SK-N-SH (cell line): Measurements from ENCODE around the gene ARHGAP26. TPM values are rescaled to one million over a fixed set of nuclear protein-coding genes. Genes with fewer than 3 reads are reported as not detected.
A peak's percentile ranks its signal among the peaks of the same experiment; 100 is the strongest.

Source experiments
- CTCF ChIA-PET: fragments of 300-600, 350-600 bp; formaldehyde crosslinking; extraction: SDS; loops from one replicate; lab custom pipeline; 2021; lab: Yijun Ruan, JAX
- POLR2A ChIA-PET: fragments of 350-600 bp; sonication (Branson Sonifier 250); formaldehyde crosslinking; extraction: SDS; loops from one replicate; lab custom pipeline; 2020; ENCODE audit warnings: antibody characterized with exemption, inconsistent platforms; lab: Yijun Ruan, JAX
- DNase-seq: peaks from one replicate; pipeline ENCODE4 v3.0.0; 2012
- H2AFZ ChIP-seq: fragments of 200-600 bp; sonication (generic); 2 replicates; pipeline ENCODE4 v1.8.1; 2016; ENCODE audit warnings: antibody characterized with exemption, mild to moderate bottlenecking, low read depth
- H3F3A ChIP-seq: fragments of 200-600 bp; sonication (generic); replicated peaks from 2 replicates; pipeline ENCODE3; 2016; ENCODE audit warnings: antibody characterized with exemption, mild to moderate bottlenecking; ENCODE audit not compliant: insufficient read depth
- H3K27ac ChIP-seq, 2 experiments: fragments of 200-500 bp in 1 of 2; fragments of 200-600 bp in 1 of 2; sonication (Bioruptor generic) in 1 of 2; sonication (generic), shearing (Covaris generic) in 1 of 2; 2 replicates each; pipeline versions ENCODE4 v1.5.1 to v1.6.1; 2014 to 2016; ENCODE audit warnings: low read depth in 2 of 2, inconsistent platforms in 1 of 2, low read length in 1 of 2, mild to moderate bottlenecking in 1 of 2, mixed read lengths in 1 of 2
- H3K27me3 ChIP-seq: fragments of 200-600 bp; sonication (generic), shearing (Covaris generic); 2 replicates; pipeline ENCODE4 v1.6.1; 2016; ENCODE audit warnings: mixed run types; ENCODE audit not compliant: insufficient read depth
- H3K36me3 ChIP-seq, 2 experiments: fragments of 200-500 bp in 1 of 2; fragments of 200-600 bp in 1 of 2; sonication (Bioruptor generic) in 1 of 2; sonication (generic) in 1 of 2; replicated peaks in 1 of 2; 2 replicates each; pipeline versions ENCODE3 to v1.5.1; 2014 to 2016; ENCODE audit warnings: low read length in 1 of 2, mild to moderate bottlenecking in 1 of 2; ENCODE audit not compliant: insufficient read depth in 2 of 2, control insufficient read depth in 1 of 2
- H3K4me1 ChIP-seq, 2 experiments: fragments of 200-500 bp in 1 of 2; fragments of 200-600 bp in 1 of 2; sonication (Bioruptor generic) in 1 of 2; sonication (generic), shearing (Covaris generic) in 1 of 2; 2 replicates each; pipeline versions ENCODE4 v1.5.1 to v1.6.1; 2014 to 2016; ENCODE audit warnings: low read depth in 1 of 2, low read length in 1 of 2, mixed run types in 1 of 2; ENCODE audit not compliant: insufficient read depth in 2 of 2, control insufficient read depth in 1 of 2
- H3K4me2 ChIP-seq: fragments of 200-600 bp; sonication (generic), shearing (Covaris generic); 2 replicates; pipeline ENCODE4 v1.6.1; 2017; ENCODE audit warnings: mixed run types
- H3K4me3 ChIP-seq, 2 experiments: fragments of 200-500 bp in 1 of 2; fragments of 200-600 bp in 1 of 2; sonication (Bioruptor generic) in 1 of 2; sonication (generic), shearing (Covaris generic) in 1 of 2; 2 replicates each; pipeline versions ENCODE4 v1.5.1 to v1.8.1; 2014 to 2016; ENCODE audit warnings: low read depth in 2 of 2, inconsistent platforms in 1 of 2, low read length in 1 of 2, mild to moderate bottlenecking in 1 of 2, mixed read lengths in 1 of 2, moderate library complexity in 1 of 2
- H3K79me2 ChIP-seq: fragments of 200-600 bp; sonication (generic); 2 replicates; pipeline ENCODE4 v1.8.1; 2017; ENCODE audit warnings: mild to moderate bottlenecking; ENCODE audit not compliant: insufficient read depth
- H3K9ac ChIP-seq: fragments of 200-600 bp; sonication (generic); 2 replicates; pipeline ENCODE4 v1.6.1; 2017; ENCODE audit warnings: mixed run types
- H3K9me2 ChIP-seq: fragments of 200-600 bp; sonication (generic); 2 replicates; pipeline ENCODE4 v1.6.1; 2017; ENCODE audit warnings: mixed run types
- H3K9me3 ChIP-seq: fragments of 200-600 bp; sonication (generic); 2 replicates; pipeline ENCODE4 v1.6.1; 2017; ENCODE audit warnings: mixed run types, mild to moderate bottlenecking, moderate library complexity
- H4K20me1 ChIP-seq: fragments of 200-600 bp; sonication (generic); 2 replicates; pipeline ENCODE4 v1.6.1; 2017; ENCODE audit warnings: mild to moderate bottlenecking, mixed run types; ENCODE audit not compliant: insufficient read depth
- ELF1 ChIP-seq: IDR thresholded peaks from 2 replicates; pipeline ENCODE4 v1.4.0; 2012
- FOSL2 ChIP-seq: IDR thresholded peaks from 2 replicates; pipeline ENCODE4 v1.4.0; 2012; ENCODE audit warnings: low read depth, mild to moderate bottlenecking, moderate library complexity, borderline replicate concordance
- GATA2 ChIP-seq: sonication (generic); formaldehyde crosslinking; IDR thresholded peaks from 2 replicates; pipeline ENCODE4 v1.5.0; 2020; ENCODE audit warnings: mild to moderate bottlenecking, missing genetic modification reagents
- RXRA ChIP-seq: IDR thresholded peaks from 2 replicates; pipeline ENCODE4 v1.4.0; 2012; ENCODE audit warnings: low read depth, mild to moderate bottlenecking, borderline replicate concordance
- SIN3A ChIP-seq: IDR thresholded peaks from 2 replicates; pipeline ENCODE4 v1.6.1; 2012; ENCODE audit warnings: low read depth, mild to moderate bottlenecking, low read length, moderate library complexity, borderline replicate concordance
- SMC3 ChIP-seq: IDR thresholded peaks from 2 replicates; pipeline ENCODE4 v1.6.1; 2012; ENCODE audit warnings: low read depth, low read length, improper control_type of control experiment
- TAF1 ChIP-seq: IDR thresholded peaks from 2 replicates; pipeline ENCODE4 v1.6.1; 2012; ENCODE audit warnings: low read depth, mild to moderate bottlenecking, low read length, moderate library complexity, borderline replicate concordance
- YY1 ChIP-seq: IDR thresholded peaks from 2 replicates; pipeline ENCODE4 v1.4.0; 2012; ENCODE audit warnings: low read depth, mild to moderate bottlenecking
- WGBS: methylation state at CpG from one replicate; pipeline ENCODE4 v1.1.6; 2017; ENCODE audit warnings: low lambda C conversion rate; 5-methylcytosine and 5-hydroxymethylcytosine counted together
- polyA plus RNA-seq, 3 experiments: library from polyadenylated mRNA; depleted of rRNA; stranded (reverse); fragments of >200 nt; gene quantifications; 2 replicates each; pipeline ENCODE4 v1.2.3, GENCODE V29; 2012
- TF ChIP-seq, protein P1 (sequence below): fragments of 200-600 bp; sonication (generic); IDR thresholded peaks from 2 replicates; pipeline ENCODE4 v1.6.1; 2017; ENCODE audit warnings: antibody characterized with exemption, mild to moderate bottlenecking, moderate library complexity
- TF ChIP-seq, protein P2 (sequence below): IDR thresholded peaks from 2 replicates; pipeline ENCODE4 v1.6.1; 2012; ENCODE audit warnings: mild to moderate bottlenecking, low read depth, low read length, moderate library complexity
- TF ChIP-seq, protein P3 (sequence below): IDR thresholded peaks from 2 replicates; pipeline ENCODE4 v1.4.0; 2012; ENCODE audit warnings: low read depth, borderline replicate concordance
- TF ChIP-seq, protein P4 (sequence below): fragments of 150-350 bp; IDR thresholded peaks from 2 replicates; pipeline ENCODE4 v1.6.1; 2016; ENCODE audit warnings: mild to moderate bottlenecking, low read depth, low read length

The ARHGAP26 gene
- polyA plus RNA-seq, 1 of the 3 experiments (the other 2 are of a cell fraction), result 6.1 TPM

DNA sequence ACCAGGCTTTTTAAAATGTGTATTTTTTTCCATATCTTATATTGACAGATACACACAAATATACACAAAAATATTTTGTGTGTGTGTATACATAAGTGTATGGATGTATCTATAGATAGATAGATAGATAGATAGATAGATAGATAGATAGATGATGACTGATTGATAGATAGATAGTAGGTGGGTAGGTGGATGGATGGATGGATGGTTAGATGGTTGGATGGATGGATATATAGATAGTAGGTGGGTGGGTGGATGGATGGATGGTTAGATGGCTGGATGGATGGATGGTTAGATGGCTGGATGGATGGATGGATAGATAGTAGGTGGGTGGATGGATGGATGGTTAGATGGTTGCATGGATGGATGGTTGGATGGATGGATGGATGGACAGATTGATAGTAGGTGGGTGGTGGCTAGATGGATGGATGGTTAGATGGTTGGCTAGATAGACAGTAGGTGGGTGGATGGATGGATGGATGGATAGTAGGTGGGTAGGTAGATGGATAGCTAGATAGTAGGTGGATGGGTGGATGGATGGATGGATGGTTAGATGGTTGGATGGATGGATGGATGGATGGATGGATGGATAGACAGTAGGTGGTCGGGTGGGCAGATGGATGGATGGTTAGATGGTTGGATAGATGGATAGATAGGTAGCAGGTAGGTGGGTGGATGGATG lies 477.1 kb downstream of the ARHGAP26 start:
- peaks cover 2 to 47% of the 10 kb centered on the region in 2 experiments; a peak in 3 of 4 replicates for H3K4me1 ChIP-seq
- H3K4me2 ChIP-seq, result no peak overlapping the region
- no peaks in the 10 kb centered on the region for H3K9me2 ChIP-seq
- POLR2A ChIA-PET, result no interaction called here
- H3K27ac ChIP-seq, result peak overlapping the region in 1 of 2 experiments; percentile 95; a peak in 1 of 4 replicates
- no peaks in the 10 kb centered on the region for H3K27me3 ChIP-seq
- no peak overlapping the region for H3K9ac ChIP-seq
- H4K20me1 ChIP-seq, result no peaks in the 10 kb centered on the region
- WGBS, result 88% methylated on average over 1 of the region's 1 CpG
- TF ChIP-seq SMC3 (no peak), FOSL2 (no peak), YY1 (no peak)
- TF ChIP-seq, all 33 proteins: peak for 0
- Histone ChIP-seq H3K9me3 (no peaks in the 10 kb centered on the region), H3K4me3 (no peak overlapping the region), H2AFZ (no peak overlapping the region), H3K36me3 (no peaks in the 10 kb centered on the region), H3K79me2 (no peaks in the 10 kb centered on the region), H3F3A (peaks cover 37% of the 10 kb centered on the region)
- CTCF ChIA-PET, result interaction anchor here (0.6 kb wide), 1 partner anchor 89 kb away, joined by 4 read pairs; no protein-coding TSS in a partner anchor
- no peak for DNase-seq

DNA sequence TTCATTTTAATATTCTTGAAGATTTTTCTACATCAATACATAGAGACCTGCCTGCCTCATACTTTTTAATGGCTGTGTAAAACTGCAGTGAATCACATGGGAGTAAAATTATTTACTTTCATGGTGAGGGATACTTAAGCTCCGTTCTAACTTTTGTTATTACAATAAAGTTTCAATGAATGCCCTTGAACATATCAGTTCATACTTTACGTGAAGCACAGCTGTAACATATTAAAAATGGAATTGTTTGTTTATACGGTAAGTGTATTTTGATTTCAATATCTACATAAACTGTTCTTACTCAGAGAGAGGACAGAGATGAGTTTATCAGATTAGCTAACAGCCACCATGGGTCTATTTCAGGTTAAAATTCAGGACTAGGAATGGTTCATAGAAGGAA lies 478.2 kb downstream of the ARHGAP26 start:
- Histone ChIP-seq H3K79me2 (no peaks in the 10 kb centered on the region), H3K9ac (no peak overlapping the region), H3F3A (peaks cover 34% of the 10 kb centered on the region), H3K36me3 (no peaks in the 10 kb centered on the region), H2AFZ (no peak overlapping the region), H3K27me3 (no peaks in the 10 kb centered on the region), H4K20me1 (no peaks in the 10 kb centered on the region), H3K9me2 (no peaks in the 10 kb centered on the region), H3K9me3 (no peaks in the 10 kb centered on the region), H3K4me3 (no peak overlapping the region), H3K4me1 (peaks cover 2 to 36% of the 10 kb centered on the region in 2 experiments; a peak in 3 of 4 replicates), H3K27ac (no peak overlapping the region), H3K4me2 (no peak overlapping the region)
- 97% methylated on average over 3 of the region's 3 CpGs for WGBS
- TF ChIP-seq YY1 (no peak), FOSL2 (no peak), ELF1 (no peak), RXRA (no peak), SIN3A (no peak), GATA2 (CRISPR knock-in tag) (no peak), TAF1 (no peak)
- TF ChIP-seq, protein P1, sequence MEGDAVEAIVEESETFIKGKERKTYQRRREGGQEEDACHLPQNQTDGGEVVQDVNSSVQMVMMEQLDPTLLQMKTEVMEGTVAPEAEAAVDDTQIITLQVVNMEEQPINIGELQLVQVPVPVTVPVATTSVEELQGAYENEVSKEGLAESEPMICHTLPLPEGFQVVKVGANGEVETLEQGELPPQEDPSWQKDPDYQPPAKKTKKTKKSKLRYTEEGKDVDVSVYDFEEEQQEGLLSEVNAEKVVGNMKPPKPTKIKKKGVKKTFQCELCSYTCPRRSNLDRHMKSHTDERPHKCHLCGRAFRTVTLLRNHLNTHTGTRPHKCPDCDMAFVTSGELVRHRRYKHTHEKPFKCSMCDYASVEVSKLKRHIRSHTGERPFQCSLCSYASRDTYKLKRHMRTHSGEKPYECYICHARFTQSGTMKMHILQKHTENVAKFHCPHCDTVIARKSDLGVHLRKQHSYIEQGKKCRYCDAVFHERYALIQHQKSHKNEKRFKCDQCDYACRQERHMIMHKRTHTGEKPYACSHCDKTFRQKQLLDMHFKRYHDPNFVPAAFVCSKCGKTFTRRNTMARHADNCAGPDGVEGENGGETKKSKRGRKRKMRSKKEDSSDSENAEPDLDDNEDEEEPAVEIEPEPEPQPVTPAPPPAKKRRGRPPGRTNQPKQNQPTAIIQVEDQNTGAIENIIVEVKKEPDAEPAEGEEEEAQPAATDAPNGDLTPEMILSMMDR, result no peak
- TF ChIP-seq, protein P2, sequence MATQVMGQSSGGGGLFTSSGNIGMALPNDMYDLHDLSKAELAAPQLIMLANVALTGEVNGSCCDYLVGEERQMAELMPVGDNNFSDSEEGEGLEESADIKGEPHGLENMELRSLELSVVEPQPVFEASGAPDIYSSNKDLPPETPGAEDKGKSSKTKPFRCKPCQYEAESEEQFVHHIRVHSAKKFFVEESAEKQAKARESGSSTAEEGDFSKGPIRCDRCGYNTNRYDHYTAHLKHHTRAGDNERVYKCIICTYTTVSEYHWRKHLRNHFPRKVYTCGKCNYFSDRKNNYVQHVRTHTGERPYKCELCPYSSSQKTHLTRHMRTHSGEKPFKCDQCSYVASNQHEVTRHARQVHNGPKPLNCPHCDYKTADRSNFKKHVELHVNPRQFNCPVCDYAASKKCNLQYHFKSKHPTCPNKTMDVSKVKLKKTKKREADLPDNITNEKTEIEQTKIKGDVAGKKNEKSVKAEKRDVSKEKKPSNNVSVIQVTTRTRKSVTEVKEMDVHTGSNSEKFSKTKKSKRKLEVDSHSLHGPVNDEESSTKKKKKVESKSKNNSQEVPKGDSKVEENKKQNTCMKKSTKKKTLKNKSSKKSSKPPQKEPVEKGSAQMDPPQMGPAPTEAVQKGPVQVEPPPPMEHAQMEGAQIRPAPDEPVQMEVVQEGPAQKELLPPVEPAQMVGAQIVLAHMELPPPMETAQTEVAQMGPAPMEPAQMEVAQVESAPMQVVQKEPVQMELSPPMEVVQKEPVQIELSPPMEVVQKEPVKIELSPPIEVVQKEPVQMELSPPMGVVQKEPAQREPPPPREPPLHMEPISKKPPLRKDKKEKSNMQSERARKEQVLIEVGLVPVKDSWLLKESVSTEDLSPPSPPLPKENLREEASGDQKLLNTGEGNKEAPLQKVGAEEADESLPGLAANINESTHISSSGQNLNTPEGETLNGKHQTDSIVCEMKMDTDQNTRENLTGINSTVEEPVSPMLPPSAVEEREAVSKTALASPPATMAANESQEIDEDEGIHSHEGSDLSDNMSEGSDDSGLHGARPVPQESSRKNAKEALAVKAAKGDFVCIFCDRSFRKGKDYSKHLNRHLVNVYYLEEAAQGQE, result no peak
- TF ChIP-seq, protein P3, sequence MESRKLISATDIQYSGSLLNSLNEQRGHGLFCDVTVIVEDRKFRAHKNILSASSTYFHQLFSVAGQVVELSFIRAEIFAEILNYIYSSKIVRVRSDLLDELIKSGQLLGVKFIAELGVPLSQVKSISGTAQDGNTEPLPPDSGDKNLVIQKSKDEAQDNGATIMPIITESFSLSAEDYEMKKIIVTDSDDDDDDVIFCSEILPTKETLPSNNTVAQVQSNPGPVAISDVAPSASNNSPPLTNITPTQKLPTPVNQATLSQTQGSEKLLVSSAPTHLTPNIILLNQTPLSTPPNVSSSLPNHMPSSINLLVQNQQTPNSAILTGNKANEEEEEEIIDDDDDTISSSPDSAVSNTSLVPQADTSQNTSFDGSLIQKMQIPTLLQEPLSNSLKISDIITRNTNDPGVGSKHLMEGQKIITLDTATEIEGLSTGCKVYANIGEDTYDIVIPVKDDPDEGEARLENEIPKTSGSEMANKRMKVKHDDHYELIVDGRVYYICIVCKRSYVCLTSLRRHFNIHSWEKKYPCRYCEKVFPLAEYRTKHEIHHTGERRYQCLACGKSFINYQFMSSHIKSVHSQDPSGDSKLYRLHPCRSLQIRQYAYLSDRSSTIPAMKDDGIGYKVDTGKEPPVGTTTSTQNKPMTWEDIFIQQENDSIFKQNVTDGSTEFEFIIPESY, result no peak
- TF ChIP-seq, protein P4, sequence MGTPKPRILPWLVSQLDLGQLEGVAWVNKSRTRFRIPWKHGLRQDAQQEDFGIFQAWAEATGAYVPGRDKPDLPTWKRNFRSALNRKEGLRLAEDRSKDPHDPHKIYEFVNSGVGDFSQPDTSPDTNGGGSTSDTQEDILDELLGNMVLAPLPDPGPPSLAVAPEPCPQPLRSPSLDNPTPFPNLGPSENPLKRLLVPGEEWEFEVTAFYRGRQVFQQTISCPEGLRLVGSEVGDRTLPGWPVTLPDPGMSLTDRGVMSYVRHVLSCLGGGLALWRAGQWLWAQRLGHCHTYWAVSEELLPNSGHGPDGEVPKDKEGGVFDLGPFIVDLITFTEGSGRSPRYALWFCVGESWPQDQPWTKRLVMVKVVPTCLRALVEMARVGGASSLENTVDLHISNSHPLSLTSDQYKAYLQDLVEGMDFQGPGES, result no peak
- DNase-seq, result no peak
- POLR2A ChIA-PET, result no interaction called here
- CTCF ChIA-PET, result no interaction called here
